Fibroblast of mammary gland (primary cell): ENCODE measurements around the gene CCDC178.

ENCODE experiments used
- DNase-seq: peaks from one replicate; pipeline ENCODE4 v3.0.0-alpha.2; 2010; ENCODE audit warnings: low read depth
- H3K4me3 ChIP-seq: 2 replicates; pipeline ENCODE4 v1.5.1; 2011; ENCODE audit warnings: low read depth, mild to moderate bottlenecking, low read length, moderate library complexity; ENCODE audit not compliant: control insufficient read depth
- CTCF ChIP-seq: conservative IDR thresholded peaks from 2 replicates; pipeline ENCODE4 v1.5.1; 2011; ENCODE audit warnings: low read depth, low read length, inconsistent platforms; ENCODE audit not compliant: control insufficient read depth, insufficient read depth

CCDC178 gene

GRCh38 chr18:33317640-33318039 is 122.9 kb downstream of the CCDC178 start:
- TF ChIP-seq CTCF = no peak
- DNase-seq = no peak
- H3K4me3 ChIP-seq = no peak overlapping the region

- no peak for TF ChIP-seq CTCF
- no peak for DNase-seq
These were observed 124.4 kb downstream of the CCDC178 start for GRCh38 chr18:33316146-33316587.

GRCh38 chr18:33307520-33307919 is 133.0 kb downstream of the CCDC178 start:
- TF ChIP-seq CTCF = no peak
- no peak overlapping the region for H3K4me3 ChIP-seq
- DNase-seq = no peak

More at GRCh38 chr18:33316146-33316587, 124.4 kb downstream of the CCDC178 start:
- H3K4me3 ChIP-seq = no peak overlapping the region

- no peak for TF ChIP-seq CTCF
These were observed 136.2 kb downstream of the CCDC178 start for GRCh38 chr18:33304277-33304676.

GRCh38 chr18:33291539-33291938 is 149.0 kb downstream of the CCDC178 start:
- no peak for TF ChIP-seq CTCF
- no peak for DNase-seq

More at GRCh38 chr18:33304277-33304676, 136.2 kb downstream of the CCDC178 start:
- no peak for DNase-seq
- no peak overlapping the region for H3K4me3 ChIP-seq

GRCh38 chr18:33288082-33288716 is 152.3 kb downstream of the CCDC178 start:
- TF ChIP-seq CTCF = no peak
- H3K4me3 ChIP-seq = no peak overlapping the region
- DNase-seq = no peak

More at GRCh38 chr18:33291539-33291938, 149.0 kb downstream of the CCDC178 start:
- no peak overlapping the region for H3K4me3 ChIP-seq
